ENCODE results near the gene THUMPD1.
"Not testable (repeated sequence)": the region's sequence is repeated elsewhere in the genome, so short reads cannot be mapped to it uniquely, and the experiment has no call there.

Gene THUMPD1

GRCh38 chr16:20747030-20747816 is 5.6 kb upstream of the THUMPD1 start:
- DNase-seq (ENCODE audit: low spot score): peak; percentile 60

- DNase-seq (ENCODE audit: low spot score): no peak
These were observed 4.8 kb upstream of the THUMPD1 start for GRCh38 chr16:20746461-20746860.

- peak; percentile 23 for DNase-seq (ENCODE audit: low spot score)
These were observed 3.4 kb upstream of the THUMPD1 start for GRCh38 chr16:20744922-20745440.

DNA sequence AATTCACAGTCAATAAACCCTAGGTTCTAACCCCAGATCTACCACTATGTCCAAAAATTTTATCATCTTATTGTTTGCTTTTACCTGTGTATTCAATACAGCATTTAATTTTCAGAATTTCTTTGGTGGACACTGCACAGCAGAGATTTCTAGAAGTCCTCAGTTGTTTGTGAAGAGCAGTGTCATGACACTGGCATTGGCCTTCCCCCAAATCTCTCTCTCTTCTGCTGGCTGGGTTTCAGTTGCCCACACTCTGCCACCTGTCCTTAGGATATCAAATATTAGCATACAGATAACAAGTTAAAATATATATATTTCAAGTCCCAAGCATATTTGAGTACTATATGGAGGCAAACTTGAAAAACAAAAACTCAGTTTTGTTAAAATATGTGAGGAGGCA is 2.0 kb upstream of the THUMPD1 start:
- DNase-seq (ENCODE audit: low spot score): no peak

- peak; percentile 79 for DNase-seq (ENCODE audit: low spot score)
These were observed 607 bp downstream of the THUMPD1 start for GRCh38 chr16:20740901-20741521.

DNA sequence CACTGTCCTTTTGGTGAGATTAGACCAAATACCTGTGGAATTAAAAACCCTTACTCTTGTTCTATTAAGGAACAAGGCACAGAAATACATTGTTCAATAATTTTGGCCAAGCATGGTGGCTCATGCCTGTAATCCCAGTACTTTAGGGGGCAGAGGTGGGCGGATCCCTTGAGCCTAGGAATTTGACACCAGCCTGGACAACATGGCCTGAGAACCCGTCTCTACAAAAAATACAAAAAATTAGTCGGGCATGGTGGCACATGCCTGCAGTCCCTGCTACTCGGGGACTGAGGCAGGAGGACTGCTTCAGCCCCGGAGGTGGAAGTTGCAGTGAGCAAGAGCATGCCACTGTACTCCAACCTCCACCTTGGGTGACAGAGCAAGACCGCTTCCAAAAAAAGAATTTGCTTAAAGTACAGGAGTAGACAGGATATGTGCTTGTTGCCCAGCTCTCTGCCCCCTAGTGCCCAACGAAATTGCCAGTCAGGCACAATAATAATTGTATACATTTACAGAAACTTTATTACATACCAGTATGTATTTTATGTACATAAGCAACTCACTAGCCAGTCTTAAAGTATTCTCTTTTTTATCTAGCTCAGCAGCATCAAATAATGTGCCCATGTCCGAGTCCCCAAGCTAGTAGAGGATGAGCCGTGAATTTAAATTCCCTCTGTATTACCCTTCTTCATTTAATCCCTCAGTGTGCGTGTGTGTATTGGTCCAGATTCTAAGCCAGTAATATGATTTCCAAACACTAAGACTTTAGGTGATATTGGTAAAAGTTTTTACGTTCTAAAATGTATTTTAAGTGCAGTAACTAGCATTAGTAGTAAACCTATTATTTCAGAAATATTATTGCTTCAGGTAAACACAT is 1.4 kb downstream of the THUMPD1 start:
- peak; percentile 46 for DNase-seq (ENCODE audit: low spot score)

DNA sequence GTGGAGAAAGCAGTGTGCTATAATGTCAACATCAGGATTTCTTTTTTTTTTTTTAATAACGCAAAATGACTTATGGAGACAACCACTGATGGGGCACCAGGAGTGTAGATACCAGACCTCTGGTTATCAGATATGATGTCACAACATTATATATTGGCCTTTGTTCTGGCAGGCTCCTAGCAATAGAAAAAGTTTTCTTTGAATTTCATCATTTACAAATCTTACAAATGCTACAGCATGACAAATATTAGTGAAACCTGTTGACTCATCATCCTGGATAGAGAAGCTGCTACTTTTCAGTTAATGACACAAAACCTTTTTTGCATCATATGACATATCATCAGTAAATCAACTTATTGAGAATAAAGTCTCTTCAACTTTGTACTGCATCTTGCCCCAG is 6.1 kb downstream of the THUMPD1 start:
- no peak for DNase-seq (ENCODE audit: low spot score)

- DNase-seq (ENCODE audit: low spot score): no peak
These were observed 6.8 kb downstream of the THUMPD1 start for GRCh38 chr16:20734782-20735181.

DNA sequence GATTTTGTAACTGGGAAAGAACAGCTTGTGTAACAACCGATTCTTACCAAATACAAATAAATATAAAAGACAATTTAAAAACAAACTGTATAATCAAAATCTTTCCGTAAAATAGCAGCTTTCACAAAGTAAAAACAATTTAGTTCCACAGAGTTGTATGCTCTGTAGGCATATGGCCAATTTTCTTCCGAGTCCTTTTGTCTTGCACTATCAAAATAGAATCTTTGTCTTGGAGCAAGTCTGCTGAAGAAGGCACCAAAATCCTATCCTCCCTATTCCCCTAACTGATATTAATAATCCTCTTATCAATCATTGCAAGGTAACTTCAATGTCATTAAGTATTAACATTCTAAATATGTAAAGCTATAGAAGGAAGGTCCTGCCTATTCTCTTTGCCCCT is 7.6 kb downstream of the THUMPD1 start:
- DNase-seq (ENCODE audit: low spot score): no peak

DNA sequence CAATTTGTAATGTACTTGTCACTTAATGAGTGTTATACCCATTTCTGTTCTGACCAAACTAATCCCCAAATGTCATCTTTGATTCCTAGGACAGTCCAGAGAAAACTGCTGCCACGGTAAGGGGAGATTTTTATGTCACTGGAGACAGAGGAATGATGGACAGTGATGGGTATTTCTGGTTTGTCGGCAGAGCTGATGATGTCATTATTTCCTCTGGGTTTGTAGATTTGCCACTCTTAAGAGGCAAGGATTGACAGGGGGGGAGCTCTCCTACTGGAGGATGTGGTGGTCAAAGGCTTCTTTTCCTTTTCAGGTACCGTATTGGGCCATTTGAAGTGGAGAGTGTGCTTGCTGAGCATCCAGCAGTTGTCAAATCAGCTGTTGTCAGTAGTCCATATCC is 12.5 kb downstream of the THUMPD1 start:
- DNase-seq (ENCODE audit: low spot score): no peak

DNA sequence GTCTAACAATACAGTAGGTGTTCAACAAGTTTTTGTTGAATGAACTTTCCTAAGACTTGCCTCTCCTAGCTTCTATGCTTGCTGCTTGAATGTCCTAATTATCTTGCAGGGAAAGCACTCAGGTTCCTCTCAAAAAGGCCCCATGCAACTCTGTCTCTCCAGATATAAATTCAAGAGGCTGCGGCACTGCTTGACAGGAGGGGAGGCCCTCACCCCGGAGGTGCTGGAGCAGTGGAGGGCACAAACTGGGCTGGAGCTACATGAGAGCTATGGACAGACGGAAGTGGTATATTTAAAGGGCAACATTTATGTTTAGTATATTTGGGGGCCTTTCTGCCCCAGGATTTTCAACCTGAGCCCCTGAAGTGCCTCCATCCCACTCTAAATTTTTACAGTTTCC is 14.4 kb downstream of the THUMPD1 start:
- DNase-seq (ENCODE audit: low spot score): no peak

DNA sequence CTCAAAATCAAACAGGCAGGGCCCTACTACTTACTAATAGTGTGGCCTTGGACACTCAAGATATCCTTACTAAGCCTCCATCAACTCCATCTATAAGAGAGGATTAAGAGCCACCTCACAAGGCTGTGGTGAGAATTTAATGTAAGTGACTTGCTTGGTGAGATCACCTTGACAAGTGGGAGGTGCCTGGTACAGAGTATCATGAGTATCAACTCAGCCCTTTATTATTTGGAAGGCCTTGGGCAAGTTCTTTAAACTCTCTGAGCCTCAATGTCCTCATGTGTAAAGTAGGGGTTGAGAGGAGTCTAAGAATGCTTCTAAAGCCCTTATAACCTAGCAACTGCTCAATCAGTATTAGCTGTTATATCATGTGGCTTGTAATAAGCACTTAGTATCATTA is 15.0 kb downstream of the THUMPD1 start:
- DNase-seq (ENCODE audit: low spot score): no peak

GRCh38 chr16:20720251-20720650 is 21.4 kb downstream of the THUMPD1 start:
- DNase-seq (ENCODE audit: low spot score): no peak

DNA sequence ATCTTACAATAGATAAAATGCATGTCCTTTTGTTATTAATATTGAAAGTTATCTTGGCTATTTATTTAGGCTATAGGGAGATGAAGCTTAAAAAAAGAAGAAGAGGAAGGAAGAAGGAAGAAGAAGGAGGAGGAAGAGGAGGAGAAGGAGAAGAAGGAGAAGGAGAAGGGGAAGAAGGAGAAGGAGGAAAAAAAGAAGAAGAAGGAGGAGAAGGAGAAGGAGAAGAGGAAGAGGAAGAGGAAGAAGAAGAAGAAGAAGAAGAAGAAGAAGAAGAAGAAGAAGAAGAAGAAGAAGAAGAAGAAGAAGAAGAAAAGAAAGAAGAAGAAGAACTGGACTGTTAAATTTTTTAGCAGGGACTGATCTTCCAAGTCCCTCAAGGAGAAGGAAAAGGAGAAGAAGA is 23.9 kb downstream of the THUMPD1 start:
- DNase-seq (ENCODE audit: low spot score): not testable (repeated sequence)

DNA sequence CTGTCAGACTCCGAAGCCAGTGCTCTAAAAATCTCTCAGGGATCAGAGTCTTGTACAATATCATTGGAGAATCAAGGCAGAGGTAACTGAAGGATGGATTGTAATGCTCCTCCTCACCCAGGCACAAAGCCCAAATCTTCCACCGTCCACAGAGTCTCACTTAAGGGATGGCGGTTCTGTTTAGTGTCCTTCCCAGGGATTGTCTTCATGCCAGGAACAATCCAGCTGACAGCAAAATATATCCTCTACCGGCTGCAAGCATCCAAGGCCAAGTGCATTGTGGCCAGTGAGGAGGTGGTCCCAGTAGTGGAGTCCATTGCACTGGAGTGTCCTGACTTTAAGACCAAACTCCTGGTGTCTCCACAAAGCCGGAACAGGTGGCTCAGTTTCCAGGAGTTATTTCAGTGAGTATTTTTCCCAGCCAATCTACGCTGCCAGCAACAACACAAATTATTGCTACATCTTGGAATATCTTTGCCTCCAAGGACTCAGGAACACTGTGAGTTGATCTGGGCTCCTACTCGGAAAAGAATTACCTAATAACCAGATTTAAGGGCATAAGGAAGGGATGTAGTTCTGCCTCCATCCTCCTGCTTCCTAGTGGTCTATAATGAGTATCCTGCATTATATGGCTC is 30.2 kb downstream of the THUMPD1 start:
- no peak for DNase-seq (ENCODE audit: low spot score)

- peak; percentile 37 for DNase-seq (ENCODE audit: low spot score)
These were observed 33.5 kb downstream of the THUMPD1 start for GRCh38 chr16:20708129-20708528.

- no peak for DNase-seq (ENCODE audit: low spot score)
These were observed 34.2 kb downstream of the THUMPD1 start for GRCh38 chr16:20707461-20707860.

GRCh38 chr16:20705972-20706371 is 35.6 kb downstream of the THUMPD1 start:
- not testable (repeated sequence) for DNase-seq (ENCODE audit: low spot score)

DNA sequence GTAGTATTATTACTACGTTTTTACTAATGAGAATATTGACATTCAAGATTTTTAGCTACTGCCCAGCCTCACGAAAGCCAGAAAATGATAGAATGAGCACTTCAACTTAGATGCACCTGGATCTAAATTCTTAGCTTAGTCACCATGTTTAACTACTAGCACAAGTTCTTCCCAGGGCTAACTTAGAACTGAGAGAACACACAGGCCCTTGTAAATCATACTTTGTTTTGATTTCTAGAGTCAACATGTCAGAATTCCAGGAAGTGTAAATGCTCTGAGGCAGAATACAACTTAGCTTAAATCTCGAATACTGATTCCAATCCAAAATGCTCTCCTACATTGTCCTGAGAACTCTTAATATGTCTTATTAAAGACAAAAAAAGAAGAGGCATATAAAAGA is 37.3 kb downstream of the THUMPD1 start:
- DNase-seq (ENCODE audit: low spot score): no peak

- DNase-seq (ENCODE audit: low spot score): not testable (repeated sequence)
These were observed 39.9 kb downstream of the THUMPD1 start for GRCh38 chr16:20701692-20702091.

DNA sequence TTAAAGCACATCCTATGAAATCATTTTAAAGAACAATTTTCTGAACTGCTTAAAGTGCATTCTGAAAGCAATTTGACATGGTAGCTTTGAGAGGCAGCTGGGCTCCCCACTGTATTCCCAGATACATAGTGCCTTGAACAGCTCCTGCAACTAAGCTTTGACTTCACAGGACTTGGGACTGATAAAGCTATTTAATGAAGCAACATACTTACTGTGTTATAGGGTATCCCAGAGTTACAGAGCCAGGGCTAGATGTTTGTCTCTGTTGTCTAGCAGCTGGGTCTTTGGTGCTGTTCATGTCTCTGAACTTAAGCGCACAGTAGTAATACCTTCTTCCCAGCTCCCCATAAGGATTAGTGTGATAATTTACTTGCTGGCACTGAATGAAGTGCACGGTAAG is 45.0 kb downstream of the THUMPD1 start:
- DNase-seq (ENCODE audit: low spot score): no peak

DNA sequence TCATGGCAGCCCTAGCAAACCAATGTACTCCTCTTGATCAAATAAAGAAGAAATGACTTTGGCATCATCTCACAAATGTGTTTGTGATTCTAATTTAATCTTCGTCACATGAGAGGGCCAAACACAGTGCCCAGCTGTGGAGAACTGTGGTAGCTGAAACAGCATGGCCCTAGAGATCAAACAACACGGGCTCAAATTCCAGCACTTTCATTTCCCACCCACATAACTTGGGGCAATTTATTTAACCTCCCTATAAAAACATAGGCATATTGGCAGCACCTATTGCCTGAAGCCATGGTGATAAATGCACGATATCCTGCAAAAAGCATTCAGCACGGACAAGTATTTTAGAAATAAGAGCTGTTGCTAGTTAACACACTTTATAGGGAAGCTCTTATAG is 46.6 kb downstream of the THUMPD1 start:
- DNase-seq (ENCODE audit: low spot score): no peak
